Measurements from ENCODE around the gene AMZ1.

AMZ1 gene

DNA sequence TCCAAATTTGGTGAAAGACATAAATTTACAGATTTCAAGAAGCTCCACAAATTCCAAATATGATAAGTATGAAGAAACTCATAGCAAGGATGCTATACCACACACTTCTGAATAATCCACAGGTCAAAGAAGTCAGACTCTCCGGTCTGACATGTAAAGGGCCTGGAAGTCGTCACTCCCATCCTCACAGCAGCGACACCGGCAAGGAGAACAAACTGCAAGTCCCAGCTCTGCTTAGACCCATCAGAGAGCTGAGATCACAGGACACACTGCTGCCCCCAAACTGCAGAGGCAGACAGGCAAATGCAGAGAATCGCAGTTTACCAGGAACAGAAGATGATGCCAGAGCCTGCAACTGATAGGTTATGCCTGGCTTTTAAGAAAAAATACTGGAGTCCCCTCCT, 62.0 kb downstream of the AMZ1 start:
- H3K27ac ChIP-seq: no peak overlapping the region
- H3K9ac ChIP-seq: no peak overlapping the region
- no peaks in the 10 kb centered on the region for H3K36me3 ChIP-seq (ENCODE audit: control insufficient read depth, insufficient read depth, low read length)
- no peaks in the 10 kb centered on the region for H3K9me3 ChIP-seq (ENCODE audit: control insufficient read depth, low read length)
- peaks cover 15% of the 10 kb centered on the region for H3K79me2 ChIP-seq
- H3K4me1 ChIP-seq: no peaks in the 10 kb centered on the region
- H3K4me3 ChIP-seq (ENCODE audit: low read depth, low read length): no peak overlapping the region
- no peak overlapping the region for H2AFZ ChIP-seq
- TF ChIP-seq CTCF (IDR thresholded peaks at IDR 0.05): no peak
- H3K27me3 ChIP-seq (ENCODE audit: control insufficient read depth, insufficient read depth, low read length): no peaks in the 10 kb centered on the region
- no peak overlapping the region for H3K4me2 ChIP-seq (ENCODE audit: low read length)

- Histone ChIP-seq H3K27me3 (ENCODE audit: control insufficient read depth, insufficient read depth, low read length) (no peaks in the 10 kb centered on the region), H2AFZ (no peak overlapping the region), H3K36me3 (ENCODE audit: control insufficient read depth, insufficient read depth, low read length) (no peaks in the 10 kb centered on the region), H3K9me3 (ENCODE audit: control insufficient read depth, low read length) (no peaks in the 10 kb centered on the region), H3K27ac (no peak overlapping the region), H3K4me3 (ENCODE audit: low read depth, low read length) (no peak overlapping the region), H3K4me2 (ENCODE audit: low read length) (no peak overlapping the region), H3K4me1 (no peaks in the 10 kb centered on the region), H3K9ac (no peak overlapping the region), H3K79me2 (peaks cover 15% of the 10 kb centered on the region)
- TF ChIP-seq CTCF (IDR thresholded peaks at IDR 0.05): no peak
Observed at GRCh38 chr7:2751086-2751485, 63.1 kb downstream of the AMZ1 start.

DNA sequence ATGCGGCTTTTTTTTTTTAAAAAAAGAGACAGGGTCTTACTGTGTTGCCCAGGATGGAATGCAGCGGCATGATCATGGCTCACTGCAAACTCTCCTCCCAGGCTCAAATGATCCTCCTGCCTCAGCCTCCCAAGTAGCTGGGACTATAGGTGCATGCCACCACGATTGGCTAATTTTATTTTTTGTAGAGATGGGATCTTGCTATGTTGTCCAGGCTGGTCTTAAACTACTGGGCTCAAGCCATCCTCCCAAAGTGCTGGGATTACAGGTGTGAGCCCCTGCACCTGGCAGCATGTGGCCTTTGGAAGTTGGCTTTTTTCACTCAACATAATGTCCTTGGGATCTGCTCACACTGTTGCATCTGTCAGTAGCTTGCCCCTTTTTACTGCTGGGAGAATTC, 65.1 kb downstream of the AMZ1 start:
- Histone ChIP-seq H3K79me2 (peaks cover 13% of the 10 kb centered on the region), H3K4me1 (peaks cover 5% of the 10 kb centered on the region), H3K9ac (no peak overlapping the region), H2AFZ (no peak overlapping the region), H3K4me2 (ENCODE audit: low read length) (no peak overlapping the region), H3K27me3 (ENCODE audit: control insufficient read depth, insufficient read depth, low read length) (no peaks in the 10 kb centered on the region), H3K9me3 (ENCODE audit: control insufficient read depth, low read length) (no peaks in the 10 kb centered on the region), H3K27ac (no peak overlapping the region), H3K36me3 (ENCODE audit: control insufficient read depth, insufficient read depth, low read length) (no peaks in the 10 kb centered on the region), H3K4me3 (ENCODE audit: low read depth, low read length) (no peak overlapping the region)
- TF ChIP-seq CTCF (IDR thresholded peaks at IDR 0.05): no peak

DNA sequence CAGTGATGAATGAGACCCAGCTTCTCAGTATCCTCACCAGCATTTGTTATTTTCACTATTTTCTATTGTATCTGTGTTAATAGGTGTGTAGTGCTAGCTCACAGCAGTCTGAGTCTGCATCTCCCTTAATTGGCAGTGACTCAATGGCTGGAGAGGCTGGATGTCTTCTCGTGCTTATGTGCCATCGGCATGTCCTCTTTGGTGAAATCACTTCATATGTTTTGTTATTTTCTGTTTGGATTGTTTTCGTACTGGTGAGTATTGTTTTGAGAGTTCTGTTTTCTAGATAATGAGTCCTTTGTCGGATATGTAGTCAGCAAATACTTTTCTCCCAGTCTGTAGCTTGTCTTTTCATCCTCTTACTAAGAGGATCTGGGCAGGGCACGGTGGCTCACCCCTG, 66.1 kb downstream of the AMZ1 start:
- H3K27me3 ChIP-seq (ENCODE audit: control insufficient read depth, insufficient read depth, low read length): no peaks in the 10 kb centered on the region
- no peaks in the 10 kb centered on the region for H3K36me3 ChIP-seq (ENCODE audit: control insufficient read depth, insufficient read depth, low read length)
- H3K9me3 ChIP-seq (ENCODE audit: control insufficient read depth, low read length): no peaks in the 10 kb centered on the region
- H3K79me2 ChIP-seq: peaks cover 13% of the 10 kb centered on the region
- H3K9ac ChIP-seq: no peak overlapping the region
- no peak for TF ChIP-seq CTCF (IDR thresholded peaks at IDR 0.05)
- H3K27ac ChIP-seq: no peak overlapping the region
- H3K4me2 ChIP-seq (ENCODE audit: low read length): no peak overlapping the region
- H3K4me3 ChIP-seq (ENCODE audit: low read depth, low read length): no peak overlapping the region
- no peak overlapping the region for H2AFZ ChIP-seq
- peaks cover 6% of the 10 kb centered on the region for H3K4me1 ChIP-seq

GRCh38 chr7:2754912-2755311, 66.9 kb downstream of the AMZ1 start:
- Histone ChIP-seq H3K27ac (no peak overlapping the region), H3K9me3 (ENCODE audit: control insufficient read depth, low read length) (no peaks in the 10 kb centered on the region), H3K4me2 (ENCODE audit: low read length) (no peak overlapping the region), H3K36me3 (ENCODE audit: control insufficient read depth, insufficient read depth, low read length) (no peaks in the 10 kb centered on the region), H3K9ac (no peak overlapping the region), H3K27me3 (ENCODE audit: control insufficient read depth, insufficient read depth, low read length) (no peaks in the 10 kb centered on the region), H2AFZ (no peak overlapping the region), H3K79me2 (peaks cover 11% of the 10 kb centered on the region), H3K4me3 (ENCODE audit: low read depth, low read length) (no peak overlapping the region), H3K4me1 (peaks cover 6% of the 10 kb centered on the region)
- no peak for TF ChIP-seq CTCF (IDR thresholded peaks at IDR 0.05)
